ENCODE measurements around the gene ZNF70. TPM values are rescaled to one million over a fixed set of nuclear protein-coding genes. Genes with fewer than 3 reads are reported as not detected.

The ZNF70 gene
- total RNA-seq, 4 donors from 2014 or later: 3.1 to 6.5 (median 5.4) TPM

DNA sequence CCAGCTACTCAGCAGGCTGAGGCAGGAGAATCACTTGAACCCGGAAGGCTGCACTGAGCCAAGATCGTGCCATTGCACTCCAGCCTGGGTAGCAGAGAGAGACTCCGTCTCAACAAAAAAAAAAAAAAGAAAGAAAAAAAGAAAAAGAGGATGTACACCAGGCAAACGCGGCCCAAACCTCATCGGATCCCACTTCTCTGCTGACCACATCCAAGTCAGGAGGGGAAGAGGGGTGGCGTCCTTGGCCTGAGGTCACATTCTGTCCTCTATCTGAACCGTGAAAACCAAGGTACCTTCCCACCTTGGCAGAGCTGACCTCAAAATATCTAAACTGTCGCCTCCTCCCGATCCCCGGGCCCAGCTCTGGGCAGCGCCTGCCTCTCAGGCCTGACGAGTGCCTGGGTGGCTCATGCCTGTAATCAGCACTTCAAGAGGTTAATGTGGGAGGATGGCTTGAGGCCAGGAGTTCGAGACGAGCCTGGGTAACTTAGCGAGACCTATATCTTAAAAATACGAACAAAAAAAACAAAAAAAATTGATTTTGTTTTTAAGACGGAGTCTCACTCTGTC is 35.0 kb downstream of the ZNF70 start:
- Histone ChIP-seq H3K4me1 (peaks cover 10 to 24% (median 22%) of the 10 kb centered on the region in 4 donors), H3K36me3 (peaks cover 10 to 43% (median 38%) of the 10 kb centered on the region in 4 donors), H3K27me3 (no peaks in the 10 kb centered on the region), H3K4me3 (peak overlapping the region; percentile 86 to 92 (median 90)), H3K9me3 (no peaks in the 10 kb centered on the region), H3K27ac (replicated peaks in 1 of 4) (peak overlapping the region in 1 of 4 donors; percentile 83)
- TF ChIP-seq, protein P1, sequence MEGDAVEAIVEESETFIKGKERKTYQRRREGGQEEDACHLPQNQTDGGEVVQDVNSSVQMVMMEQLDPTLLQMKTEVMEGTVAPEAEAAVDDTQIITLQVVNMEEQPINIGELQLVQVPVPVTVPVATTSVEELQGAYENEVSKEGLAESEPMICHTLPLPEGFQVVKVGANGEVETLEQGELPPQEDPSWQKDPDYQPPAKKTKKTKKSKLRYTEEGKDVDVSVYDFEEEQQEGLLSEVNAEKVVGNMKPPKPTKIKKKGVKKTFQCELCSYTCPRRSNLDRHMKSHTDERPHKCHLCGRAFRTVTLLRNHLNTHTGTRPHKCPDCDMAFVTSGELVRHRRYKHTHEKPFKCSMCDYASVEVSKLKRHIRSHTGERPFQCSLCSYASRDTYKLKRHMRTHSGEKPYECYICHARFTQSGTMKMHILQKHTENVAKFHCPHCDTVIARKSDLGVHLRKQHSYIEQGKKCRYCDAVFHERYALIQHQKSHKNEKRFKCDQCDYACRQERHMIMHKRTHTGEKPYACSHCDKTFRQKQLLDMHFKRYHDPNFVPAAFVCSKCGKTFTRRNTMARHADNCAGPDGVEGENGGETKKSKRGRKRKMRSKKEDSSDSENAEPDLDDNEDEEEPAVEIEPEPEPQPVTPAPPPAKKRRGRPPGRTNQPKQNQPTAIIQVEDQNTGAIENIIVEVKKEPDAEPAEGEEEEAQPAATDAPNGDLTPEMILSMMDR (IDR thresholded peaks at IDR 0.05): no peak
- 80% methylated on average over 18 of the region's 18 CpGs for WGBS
- intact Hi-C loops (cut with DNase I): loop anchor here (5.0 kb wide), 1 partner anchor 36 kb away; the partner anchor contains the start of genes VPREB3 and ZNF70
- no peak for DNase-seq (ENCODE audit: extremely low spot score)

DNA sequence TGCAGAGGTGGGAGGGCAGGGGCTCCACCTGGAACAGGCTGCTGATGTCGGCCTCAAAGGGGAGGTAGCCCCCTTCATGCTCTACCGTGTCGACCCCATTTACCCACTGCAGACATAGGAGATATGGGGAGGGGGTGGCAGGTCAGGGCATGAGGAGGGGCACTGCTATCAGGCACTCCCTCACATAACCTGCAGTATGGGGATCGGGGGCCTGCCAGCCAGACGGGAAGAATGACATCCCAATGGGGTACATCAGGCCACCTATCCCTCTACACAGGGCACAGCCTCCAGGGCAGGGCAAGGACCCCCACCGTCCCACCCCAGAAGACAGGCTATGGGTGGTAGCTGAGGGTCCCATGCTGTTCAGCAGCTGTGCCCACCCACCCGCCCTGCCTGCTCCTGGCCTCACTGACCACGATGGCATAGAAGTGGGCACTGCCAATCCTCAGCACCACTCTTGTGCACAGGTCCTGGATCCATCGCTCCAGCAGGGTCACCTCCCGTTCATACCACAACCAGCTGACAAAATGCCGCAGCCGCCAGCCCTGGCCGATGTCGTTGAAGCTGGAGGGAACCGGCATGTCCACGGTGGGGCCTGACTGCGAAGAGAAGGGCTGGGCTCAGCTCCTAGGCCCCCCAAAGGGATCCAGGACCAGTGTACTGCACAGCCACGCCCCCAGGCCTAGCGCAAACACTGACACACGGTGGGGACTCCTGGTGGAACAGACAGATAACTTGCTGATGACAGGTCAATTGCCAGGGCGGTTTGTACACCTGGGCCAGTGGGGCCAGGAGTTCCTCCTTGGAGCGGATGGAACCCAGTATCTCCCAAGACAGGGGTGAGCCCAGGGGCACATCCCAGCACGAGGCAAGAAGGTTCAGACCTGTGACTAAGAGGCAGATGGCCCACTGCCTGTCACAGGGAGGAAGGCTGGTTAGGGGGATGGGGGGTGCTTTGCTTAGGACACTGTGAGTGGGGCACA is 36.0 kb downstream of the ZNF70 start:
- Histone ChIP-seq H3K9me3 (no peaks in the 10 kb centered on the region), H3K27me3 (no peaks in the 10 kb centered on the region), H3K36me3 (peaks cover 10 to 53% (median 48%) of the 10 kb centered on the region in 4 donors), H3K27ac (replicated peaks in 1 of 4) (no peak overlapping the region), H3K4me3 (no peak overlapping the region), H3K4me1 (peaks cover 10 to 24% (median 22%) of the 10 kb centered on the region in 4 donors)
- DNase-seq (ENCODE audit: extremely low spot score): no peak
- intact Hi-C loops (cut with DNase I): loop anchor here (5.0 kb wide), 1 partner anchor 37 kb away; the partner anchor contains the start of genes VPREB3 and ZNF70
- TF ChIP-seq, protein P1 (IDR thresholded peaks at IDR 0.05): no peak
- TF ChIP-seq POLR2A (IDR thresholded peaks at IDR 0.05; ENCODE audit: low read depth): no peak
- TF ChIP-seq EP300 (IDR thresholded peaks at IDR 0.05): no peak
- TF ChIP-seq POLR2AphosphoS5 (IDR thresholded peaks at IDR 0.05): no peak
- WGBS: 87% methylated on average over 13 of the region's 23 CpGs

DNA sequence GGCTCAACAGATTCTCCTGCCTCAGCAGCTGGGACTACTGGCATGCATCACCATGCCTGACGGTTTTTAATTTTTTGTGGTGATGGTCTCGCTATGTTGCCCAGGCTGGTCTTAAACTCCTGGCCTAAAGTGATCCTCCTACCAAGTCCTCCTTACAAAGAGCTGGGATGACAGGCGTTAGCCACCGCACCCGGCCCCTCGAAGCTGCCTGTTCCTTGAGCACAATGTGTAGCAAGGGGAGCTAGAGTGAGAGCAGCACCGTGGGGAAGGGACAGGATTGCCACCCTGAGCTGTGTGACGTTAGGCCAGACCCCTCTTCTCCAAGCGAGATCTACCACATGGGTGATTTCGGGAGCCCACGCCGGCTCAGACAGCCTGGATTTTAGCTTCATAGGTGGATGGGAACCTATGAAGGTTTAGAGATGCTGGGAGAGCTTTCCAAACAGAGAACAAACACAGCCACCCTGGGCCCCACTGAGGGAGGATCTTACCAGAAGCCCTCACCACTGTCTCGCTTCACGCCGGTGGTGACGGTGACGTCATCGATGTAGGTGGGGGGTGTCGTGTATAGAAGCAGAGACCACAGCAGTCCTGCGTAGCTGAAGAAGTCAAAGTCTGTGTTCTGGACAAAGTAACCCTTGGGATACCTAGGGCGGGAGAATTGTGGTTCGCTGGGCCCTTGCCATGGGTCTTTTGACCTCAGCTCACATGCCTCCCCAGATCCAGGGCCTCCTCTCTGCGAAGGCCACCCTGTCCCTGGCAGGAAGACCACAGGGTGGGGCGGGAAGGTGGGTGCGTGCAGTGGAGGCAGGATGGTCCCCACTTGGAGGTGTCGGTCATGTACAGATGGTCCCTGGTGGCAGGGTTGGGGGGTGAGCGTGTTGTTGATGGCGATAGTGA is 37.0 kb downstream of the ZNF70 start:
- H3K4me1 ChIP-seq: peaks cover 10 to 24% (median 22%) of the 10 kb centered on the region in 4 donors
- intact Hi-C loops (cut with DNase I): no loop called here
- no peaks in the 10 kb centered on the region for H3K9me3 ChIP-seq
- WGBS: 93% methylated on average over 28 of the region's 28 CpGs
- no peak overlapping the region for H3K4me3 ChIP-seq
- DNase-seq (ENCODE audit: extremely low spot score): no peak
- H3K27ac ChIP-seq (replicated peaks in 1 of 4): no peak overlapping the region
- TF ChIP-seq, protein P1 (IDR thresholded peaks at IDR 0.05): no peak
- no peak for TF ChIP-seq EP300 (IDR thresholded peaks at IDR 0.05)
- TF ChIP-seq POLR2AphosphoS5 (IDR thresholded peaks at IDR 0.05): no peak
- TF ChIP-seq POLR2A (IDR thresholded peaks at IDR 0.05; ENCODE audit: low read depth): no peak
- H3K27me3 ChIP-seq: no peaks in the 10 kb centered on the region
- peaks cover 11 to 62% (median 57%) of the 10 kb centered on the region in 4 donors for H3K36me3 ChIP-seq

DNA sequence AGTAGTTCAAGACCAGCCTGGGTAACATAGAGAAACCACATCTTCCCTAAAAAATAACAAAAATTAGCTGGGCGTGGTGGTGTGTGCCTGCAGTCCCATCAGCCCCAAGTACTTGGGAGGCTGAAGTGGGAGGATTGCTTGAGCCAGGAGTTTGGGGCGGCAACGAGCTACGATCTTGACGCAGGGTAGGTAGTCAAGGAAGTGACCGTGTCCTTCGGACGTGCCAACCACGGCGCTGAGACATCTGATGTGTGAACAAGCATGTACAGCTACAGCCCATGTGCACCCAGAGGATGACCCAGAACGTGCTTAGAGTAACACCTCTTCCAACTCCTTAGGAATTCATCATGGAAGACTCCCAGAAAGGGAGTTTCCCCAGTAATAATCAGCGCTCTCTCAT is 38.7 kb downstream of the ZNF70 start:
- Histone ChIP-seq H3K27me3 (no peaks in the 10 kb centered on the region), H3K27ac (replicated peaks in 1 of 4) (no peak overlapping the region), H3K9me3 (no peaks in the 10 kb centered on the region), H3K36me3 (peaks cover 27 to 79% (median 74%) of the 10 kb centered on the region in 4 donors), H3K4me3 (no peak overlapping the region), H3K4me1 (peaks cover 10 to 19% (median 18%) of the 10 kb centered on the region in 4 donors)
- no peak for TF ChIP-seq POLR2AphosphoS5 (IDR thresholded peaks at IDR 0.05)
- TF ChIP-seq, protein P1 (IDR thresholded peaks at IDR 0.05): no peak
- no peak for TF ChIP-seq POLR2A (IDR thresholded peaks at IDR 0.05; ENCODE audit: low read depth)
- TF ChIP-seq EP300 (IDR thresholded peaks at IDR 0.05): no peak
- intact Hi-C loops (cut with DNase I): no loop called here
- DNase-seq (ENCODE audit: extremely low spot score): no peak
- 88% methylated on average over 9 of the region's 12 CpGs for WGBS
